HepG2 (cell line): ENCODE results near the gene ANKRD40. TPM values are rescaled to one million over a fixed set of nuclear protein-coding genes. Genes with fewer than 3 reads are reported as not detected.
A peak's percentile ranks its signal among the peaks of the same experiment; 100 is the strongest.

ENCODE experiments used
- ATAC-seq: fragments of 200-7000 bp; cut with Tn5 transposase; 3 replicates; pipeline ENCODE4 v1.9.1; 2020; ENCODE audit warnings: mild to moderate bottlenecking, moderate library complexity
- BruUV-seq: library from RNA; stranded (reverse); fragments of 400-500 nt; replicated peaks from 2 replicates; lab custom pipeline; 2021; lab: Mats Ljungman, UMichigan
- CTCF ChIA-PET: fragments of 300-600 bp; formaldehyde crosslinking; extraction: SDS; loops from one replicate; lab custom pipeline; 2021; ENCODE audit warnings: low total read pairs, inconsistent platforms, low intra/inter-chr PET ratio; lab: Yijun Ruan, JAX
- POLR2A ChIA-PET: fragments of 350-600 bp; sonication (Branson Sonifier 250); formaldehyde crosslinking; loops from one replicate; lab custom pipeline; 2020; ENCODE audit warnings: antibody characterized with exemption, inconsistent platforms; lab: Yijun Ruan, JAX
- DNase-seq: peaks from one replicate; pipeline ENCODE4 v3.0.0-alpha.2; 2015; ENCODE audit warnings: low spot score
- FAIRE-seq: peaks from 3 replicates; lab custom pipeline; 2011; peaks lifted over from hg19 to GRCh38; lab: Jason Lieb, UNC
- H2AFZ ChIP-seq: one replicate; pipeline ENCODE4 v1.6.1; 2011; ENCODE audit warnings: low read length, inconsistent platforms
- H3K27ac ChIP-seq: fragments of 300-600 bp; 3 replicates; pipeline ENCODE4 v1.8.0; 2011; ENCODE audit warnings: mixed run types, mild to moderate bottlenecking, mixed read lengths, low read length, inconsistent platforms; ENCODE audit not compliant: insufficient read depth; ENCODE audit errors: extremely low read length
- H3K27me3 ChIP-seq, 2 experiments: fragments of 200-600 bp in 1 of 2; 2 replicates in 1 of 2; 3 replicates in 1 of 2; pipeline versions ENCODE4 v1.6.0 to v1.8.0; 2011; ENCODE audit warnings: low read length in 2 of 2, mild to moderate bottlenecking in 2 of 2, moderate library complexity in 2 of 2, inconsistent platforms in 1 of 2; ENCODE audit not compliant: insufficient read depth in 2 of 2, control insufficient read depth in 1 of 2
- H3K36me3 ChIP-seq, 2 experiments: fragments of 200-600 bp in 1 of 2; replicated peaks in 1 of 2; 2 replicates in 1 of 2; 3 replicates in 1 of 2; pipeline versions ENCODE4 v1.5.1 to v1.8.0; 2011; ENCODE audit warnings: low read length in 2 of 2, inconsistent platforms in 1 of 2; ENCODE audit not compliant: insufficient read depth in 2 of 2, control insufficient read depth in 1 of 2
- H3K4me1 ChIP-seq: 2 replicates; pipeline ENCODE4 v1.5.1; 2012; ENCODE audit warnings: low read length, inconsistent platforms; ENCODE audit not compliant: insufficient read depth
- H3K4me2 ChIP-seq: 2 replicates; pipeline ENCODE4 v1.6.0; 2011; ENCODE audit warnings: low read depth, low read length, inconsistent platforms
- H3K4me3 ChIP-seq, 3 experiments: fragments of 200-600 bp in 1 of 3; sonication (generic), shearing (Covaris generic) in 1 of 3; replicated peaks in 1 of 3; 2 replicates each; pipeline ENCODE4 v1.5.1; 2011 to 2016; ENCODE audit warnings: low read length in 3 of 3, inconsistent platforms in 2 of 3, low read depth in 2 of 3, mild to moderate bottlenecking in 2 of 3, control low read depth in 1 of 3, mixed read lengths in 1 of 3; ENCODE audit not compliant: insufficient read depth in 1 of 3
- H3K79me2 ChIP-seq: one replicate; pipeline ENCODE4 v1.6.1; 2011; ENCODE audit warnings: low read length, inconsistent platforms; ENCODE audit not compliant: insufficient read depth
- H3K9ac ChIP-seq: 2 replicates; pipeline ENCODE4 v1.6.0; 2011; ENCODE audit warnings: mild to moderate bottlenecking, low read depth, low read length, inconsistent platforms; ENCODE audit not compliant: insufficient read depth
- H3K9me3 ChIP-seq: 2 replicates; pipeline ENCODE4 v1.5.1; 2012; ENCODE audit warnings: mild to moderate bottlenecking, low read length
- H4K20me1 ChIP-seq: 2 replicates; pipeline ENCODE4 v1.6.0; 2011; ENCODE audit warnings: inconsistent platforms, mild to moderate bottlenecking, low read length, moderate library complexity; ENCODE audit not compliant: insufficient read depth
- ADNP ChIP-seq: sonication (generic); formaldehyde crosslinking; IDR thresholded peaks from 2 replicates; pipeline ENCODE4 v1.4.0; 2020; ENCODE audit warnings: missing genetic modification reagents
- CTCF ChIP-seq: sonication (generic); formaldehyde crosslinking; IDR thresholded peaks from 2 replicates; pipeline ENCODE4 v1.5.0; 2020; ENCODE audit warnings: mild to moderate bottlenecking, missing genetic modification reagents, moderate library complexity
- HHEX ChIP-seq: IDR thresholded peaks from 2 replicates; pipeline ENCODE4 v1.6.1; 2016; ENCODE audit warnings: control low read depth
- KMT2B ChIP-seq: IDR thresholded peaks from 2 replicates; pipeline ENCODE4 v1.6.1; 2016; ENCODE audit warnings: missing genetic modification reagents, missing compliant biosample characterization
- MBNL3 ChIP-seq: fragments of 250-450 bp; sonication (Bioruptor Pico); conservative IDR thresholded peaks from 2 replicates; pipeline ENCODE4 v1.8.0; 2022; ENCODE audit warnings: mild to moderate bottlenecking, inconsistent platforms
- PHF8 ChIP-seq: sonication (generic); formaldehyde crosslinking; IDR thresholded peaks from 2 replicates; pipeline ENCODE4 v1.5.0; 2020; ENCODE audit warnings: missing genetic modification reagents
- RAD21 ChIP-seq: fragments of 450-650 bp; formaldehyde crosslinking; IDR thresholded peaks from 2 replicates; pipeline ENCODE4 v1.5.0; 2020; ENCODE audit warnings: mild to moderate bottlenecking
- SMC3 ChIP-seq: IDR thresholded peaks from 2 replicates; pipeline ENCODE4 v1.6.1; 2011; ENCODE audit warnings: low read length, improper control_type of control experiment
- STAG1 ChIP-seq: sonication (generic); formaldehyde crosslinking; IDR thresholded peaks from 2 replicates; pipeline ENCODE4 v1.4.0; 2020; ENCODE audit warnings: missing genetic modification reagents
- TBX3 ChIP-seq: fragments of 450-650 bp; IDR thresholded peaks from 2 replicates; pipeline ENCODE4 v1.6.1; 2017; ENCODE audit warnings: antibody characterized with exemption, mild to moderate bottlenecking, inconsistent platforms, borderline replicate concordance
- ZBTB1 ChIP-seq: sonication (generic); formaldehyde crosslinking; IDR thresholded peaks from 2 replicates; pipeline ENCODE4 v1.4.0; 2020; ENCODE audit warnings: missing genetic modification reagents, borderline replicate concordance
- ZBTB20 ChIP-seq: sonication (generic); formaldehyde crosslinking; IDR thresholded peaks from 2 replicates; pipeline ENCODE4 v1.8.1; 2023; ENCODE audit warnings: missing genetic modification reagents, low read depth, mild to moderate bottlenecking, borderline replicate concordance
- ZFP82 ChIP-seq: sonication (generic); formaldehyde crosslinking; IDR thresholded peaks from 2 replicates; pipeline ENCODE4 v1.5.1; 2020; ENCODE audit warnings: mild to moderate bottlenecking, missing genetic modification reagents, borderline replicate concordance
- ZFX ChIP-seq: sonication (generic); formaldehyde crosslinking; IDR thresholded peaks from 2 replicates; pipeline ENCODE4 v1.4.0; 2020; ENCODE audit warnings: mild to moderate bottlenecking, low read depth, missing genetic modification reagents, moderate library complexity
- ZNF17 ChIP-seq: sonication (generic); formaldehyde crosslinking; IDR thresholded peaks from 2 replicates; pipeline ENCODE4 v1.5.0; 2020; ENCODE audit warnings: mild to moderate bottlenecking, missing genetic modification reagents
- ZNF24 ChIP-seq: fragments of 450-650 bp; IDR thresholded peaks from 2 replicates; pipeline ENCODE4 v1.6.1; 2017; ENCODE audit warnings: antibody characterized with exemption, mild to moderate bottlenecking
- ZNF256 ChIP-seq: sonication (generic); formaldehyde crosslinking; conservative IDR thresholded peaks from 2 replicates; pipeline ENCODE4 v1.4.0; 2020; ENCODE audit warnings: missing genetic modification reagents
- ZNF816 ChIP-seq: sonication (generic); formaldehyde crosslinking; IDR thresholded peaks from 2 replicates; pipeline ENCODE4 v1.8.0; 2022; ENCODE audit warnings: missing genetic modification reagents, mild to moderate bottlenecking, borderline replicate concordance
- WGBS: methylation state at CpG from one replicate; pipeline ENCODE4 v1.1.6; 2017; ENCODE audit warnings: low lambda C conversion rate; 5-methylcytosine and 5-hydroxymethylcytosine counted together
- in situ Hi-C: cut with HindIII; loops from 2 replicates; pipeline ENCODE4 v1.10.0; 2017; ENCODE audit warnings: low pct_unique_long_range_greater_than_20kb; ENCODE audit not compliant: extremely low pct_ligation_motif_present
- intact Hi-C: fragments of 100-400 bp; cut with micrococcal nuclease; formaldehyde crosslinking; loops from one replicate; pipeline ENCODE4 v1.10.0; 2022; ENCODE audit not compliant: unreplicated experiment
- polyA plus RNA-seq, 8 experiments: library from polyadenylated mRNA; depleted of rRNA in 3 of 8; stranded (reverse) in 7 of 8; unstranded in 1 of 8; fragments of >200 nt; fragmentation: Illumina TruSeq in 4 of 8; extraction: Trizol in 4 of 8; gene quantifications; 2 replicates each; pipeline versions ENCODE4 v1.2.1 to v1.2.3, GENCODE V29; 2011 to 2016; ENCODE audit warnings: low read depth in 4 of 8, missing spikeins in 1 of 8, mixed read lengths in 1 of 8; ENCODE audit not compliant: insufficient read depth in 1 of 8
- total RNA-seq, 5 experiments: library from RNA; depleted of rRNA; stranded (reverse); fragments of >200 nt; fragmentation: Illumina TruSeq; extraction: Trizol; gene quantifications; 2 replicates each; pipeline ENCODE4 v1.2.3, GENCODE V29; 2016; ENCODE audit warnings: low read depth in 1 of 5

ANKRD40 gene
- total and polyA plus RNA-seq, 2 of the 13 experiments (the other 11 are each of a cell fraction or from before 2014, with no cell fraction given) = 35.0 to 46.4 TPM

DNA sequence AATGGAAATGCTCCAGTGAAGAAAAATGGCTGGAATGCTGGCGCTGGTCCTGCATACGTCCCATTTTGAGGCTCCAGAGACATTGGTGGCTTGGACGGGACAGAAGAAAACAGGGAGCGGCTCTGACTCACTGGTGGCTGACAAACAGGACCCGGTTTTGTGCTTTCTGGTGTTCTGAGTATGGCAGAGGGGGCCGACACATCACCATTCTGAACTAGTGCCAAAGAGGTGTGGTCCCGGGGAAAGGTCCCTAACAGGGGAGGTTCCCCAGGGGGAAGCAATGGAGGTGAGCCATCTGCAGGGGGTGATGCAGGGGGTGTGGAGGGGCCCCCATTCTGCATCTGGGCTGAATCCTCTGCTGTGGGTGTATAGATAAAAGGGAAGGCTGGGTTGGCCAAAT, 8.3 kb downstream of the ANKRD40 start:
- Histone ChIP-seq H3K36me3 (peaks cover 20 to 41% of the 10 kb centered on the region in 2 experiments), H3K27ac (no peak overlapping the region), H3K9ac (no peak overlapping the region), H4K20me1 (no peaks in the 10 kb centered on the region), H2AFZ (no peak overlapping the region), H3K9me3 (no peaks in the 10 kb centered on the region), H3K4me2 (no peak overlapping the region), H3K27me3 (no peaks in the 10 kb centered on the region), H3K4me3 (no peak overlapping the region), H3K4me1 (peaks cover 34% of the 10 kb centered on the region), H3K79me2 (peaks cover 28% of the 10 kb centered on the region)
- FAIRE-seq (no peak), ATAC-seq (no peak), DNase-seq (no peak)
- CTCF ChIA-PET = interaction anchor here (6.0 kb wide), 1 partner anchor 69 kb away, joined by 67 read pairs; no protein-coding TSS in a partner anchor
- intact Hi-C loops (no loop called here), in situ Hi-C loops (loop anchor here (5.0 kb wide), 1 partner anchor 217 kb away; no protein-coding TSS in a partner anchor)
- POLR2A ChIA-PET = interaction anchor here (0.7 to 21.3 kb wide), 3 partner anchors 67 to 158 kb away, joined by 3 to 839 read pairs (median 4); partner anchors contain the start of gene ABCC3
- TF ChIP-seq ADNP = no peak
- no peak for TF ChIP-seq ZBTB1 (CRISPR knock-in tag)
- TF ChIP-seq ZNF17 (CRISPR knock-in tag) = no peak
- no peak for TF ChIP-seq TBX3
- no peak for TF ChIP-seq KMT2B (CRISPR knock-in tag)
- no TSS peak for BruUV-seq
- 96% methylated on average over 7 of the region's 7 CpGs for WGBS

DNA sequence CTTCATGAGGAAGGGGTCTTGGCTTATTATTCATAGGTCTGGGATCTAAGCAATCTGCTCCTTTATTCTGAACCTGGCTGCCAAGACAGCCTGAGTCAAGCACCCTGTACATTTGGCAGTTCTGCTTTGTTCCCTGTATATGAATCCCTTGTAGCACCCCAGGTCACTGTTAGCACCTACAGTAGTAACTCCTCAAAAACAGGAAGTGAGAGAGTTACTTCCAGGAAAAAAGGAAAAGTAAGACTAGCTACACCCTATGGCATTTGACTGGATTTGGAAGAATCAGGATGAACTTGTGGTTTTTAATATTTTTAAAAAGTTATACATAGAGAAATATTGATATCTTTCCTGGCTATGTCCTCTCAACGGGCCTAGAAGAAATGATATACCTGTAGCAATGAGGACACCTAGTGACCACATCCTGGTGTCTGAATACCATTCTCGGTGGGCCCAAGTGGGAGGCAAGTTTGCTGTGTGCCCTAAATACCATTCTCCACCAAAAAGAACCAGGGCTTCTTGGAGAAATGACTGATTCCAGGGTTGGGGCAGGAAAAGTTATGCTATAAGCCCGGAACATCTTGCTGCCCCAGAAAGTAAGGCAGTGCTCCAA, 9.9 kb downstream of the ANKRD40 start:
- Histone ChIP-seq H3K79me2 (peaks cover 17% of the 10 kb centered on the region), H3K4me2 (no peak overlapping the region), H3K9me3 (no peaks in the 10 kb centered on the region), H2AFZ (no peak overlapping the region), H3K36me3 (peaks cover 20 to 41% of the 10 kb centered on the region in 2 experiments), H4K20me1 (no peaks in the 10 kb centered on the region), H3K27me3 (no peaks in the 10 kb centered on the region), H3K27ac (no peak overlapping the region), H3K9ac (no peak overlapping the region), H3K4me3 (no peak overlapping the region), H3K4me1 (peaks cover 34% of the 10 kb centered on the region)
- CTCF ChIA-PET = interaction anchor here (1.4 to 6.0 kb wide), 4 partner anchors 67 to 151 kb away, joined by 4 to 67 read pairs (median 5); no protein-coding TSS in a partner anchor
- DNase-seq (no peak), FAIRE-seq (no peak), ATAC-seq (no peak)
- BruUV-seq = no TSS peak
- TF ChIP-seq ZFP82 = no peak
- no peak for TF ChIP-seq MBNL3 (CRISPR knock-in tag)
- 0 out of 2 replicates have a peak, but pooled peaks have one; percentile 57 for TF ChIP-seq ZNF816
- no peak for TF ChIP-seq ZNF256 (CRISPR knock-in tag)
- TF ChIP-seq HHEX = no peak
- peak; percentile 72 for TF ChIP-seq ZNF24
- 0 out of 2 replicates have a peak, but pooled peaks have one; percentile 40 for TF ChIP-seq ZBTB20 (CRISPR knock-in tag)
- TF ChIP-seq RAD21 (CRISPR knock-in tag) = peak; percentile 39; the same call in 1 of the 2 replicates
- 0 out of 2 replicates have a peak, but pooled peaks have one; percentile 33 for TF ChIP-seq ZFX (CRISPR knock-in tag)
- TF ChIP-seq SMC3 = peak; percentile 72; the same call in 1 of the 2 replicates
- 0 out of 2 replicates have a peak, but pooled peaks have one; percentile 24 for TF ChIP-seq PHF8 (CRISPR knock-in tag)
- TF ChIP-seq CTCF = peak; percentile 66
- TF ChIP-seq STAG1 = peak; percentile 77
- POLR2A ChIA-PET = interaction anchor here (1.1 to 21.3 kb wide), 3 partner anchors 13 to 155 kb away, joined by 4 to 839 read pairs (median 257); partner anchors contain the start of gene ABCC3
- in situ Hi-C loops = loop anchor here (5.0 kb wide), 1 partner anchor 215 kb away; no protein-coding TSS in a partner anchor
- WGBS = 68% methylated on average over 3 of the region's 3 CpGs
- intact Hi-C loops = no loop called here
